Lower lobe of right lung (tissue), 2 donors: ENCODE data around the gene WDR72. TPM values are rescaled to one million over a fixed set of nuclear protein-coding genes. Genes with fewer than 3 reads are reported as not detected.

Source experiments
- ATAC-seq, 2 donors: fragments of 200-7000 bp; cut with Tn5 transposase; one replicate each; pipeline ENCODE4 v1.9.1; 2020 to 2022; ENCODE audit warnings: mild to moderate bottlenecking in 2 of 2, moderate library complexity in 2 of 2
- DNase-seq: peaks from one replicate; pipeline ENCODE4 v3.0.0-alpha.2; 2020
- H3K27ac ChIP-seq: fragments of 200-600 bp; one replicate; pipeline ENCODE4 v1.8.0; 2022
- H3K27me3 ChIP-seq: fragments of 200-600 bp; one replicate; pipeline ENCODE4 v1.8.0; 2022; ENCODE audit warnings: low read depth
- H3K36me3 ChIP-seq: fragments of 200-600 bp; one replicate; pipeline ENCODE4 v1.8.0; 2022; ENCODE audit warnings: mild to moderate bottlenecking
- H3K4me1 ChIP-seq: fragments of 200-600 bp; one replicate; pipeline ENCODE4 v1.8.0; 2022
- H3K4me3 ChIP-seq: fragments of 200-600 bp; one replicate; pipeline ENCODE4 v1.8.0; 2022; ENCODE audit warnings: mild to moderate bottlenecking
- H3K9me3 ChIP-seq: fragments of 200-600 bp; one replicate; pipeline ENCODE4 v1.8.0; 2022
- intact Hi-C: fragments of 100-400 bp; cut with DNase I; formaldehyde crosslinking; loops from one replicate; pipeline ENCODE4 v1.11.0; 2022
- total RNA-seq: library from RNA; stranded (reverse); fragmentation: NEBNext Ultra II Directional; extraction: Animal tissue kit (Norgen Biotek cat#: 25700); gene quantifications from one replicate; pipeline ENCODE4 v1.2.1, GENCODE V29; 2021
- TF ChIP-seq, protein P1 (sequence below): fragments of 200-600 bp; IDR thresholded peaks from one replicate; pipeline ENCODE4 v1.8.0; 2022; ENCODE audit warnings: antibody characterized with exemption, mild to moderate bottlenecking
- donor health status: DM: no; HTN: yes; CAD: no; lungs with severe emphysema.

WDR72 gene
- total RNA-seq, 1 donor from 2014 or later, result 1.5 TPM

DNA sequence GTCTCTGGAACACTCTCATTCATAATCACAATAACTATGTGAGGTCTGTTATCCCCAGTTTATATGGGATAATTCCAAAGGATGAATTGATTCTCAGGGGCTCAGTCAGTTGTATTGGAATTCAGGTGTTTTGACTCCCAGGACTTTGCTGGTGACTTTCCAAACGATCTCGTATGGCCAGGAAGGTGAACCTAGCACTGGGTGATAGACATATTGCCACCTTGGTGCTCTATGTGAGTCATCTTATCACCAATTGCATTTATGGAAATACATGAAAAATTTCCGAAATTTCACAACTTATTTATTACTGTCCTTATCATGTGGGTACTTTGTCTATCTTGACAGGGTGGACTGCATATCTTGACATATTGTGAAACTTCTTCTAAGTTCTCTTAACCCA is 287.3 kb downstream of the WDR72 start:
- DNase-seq (no peak), ATAC-seq (no peak)
- TF ChIP-seq, protein P1, sequence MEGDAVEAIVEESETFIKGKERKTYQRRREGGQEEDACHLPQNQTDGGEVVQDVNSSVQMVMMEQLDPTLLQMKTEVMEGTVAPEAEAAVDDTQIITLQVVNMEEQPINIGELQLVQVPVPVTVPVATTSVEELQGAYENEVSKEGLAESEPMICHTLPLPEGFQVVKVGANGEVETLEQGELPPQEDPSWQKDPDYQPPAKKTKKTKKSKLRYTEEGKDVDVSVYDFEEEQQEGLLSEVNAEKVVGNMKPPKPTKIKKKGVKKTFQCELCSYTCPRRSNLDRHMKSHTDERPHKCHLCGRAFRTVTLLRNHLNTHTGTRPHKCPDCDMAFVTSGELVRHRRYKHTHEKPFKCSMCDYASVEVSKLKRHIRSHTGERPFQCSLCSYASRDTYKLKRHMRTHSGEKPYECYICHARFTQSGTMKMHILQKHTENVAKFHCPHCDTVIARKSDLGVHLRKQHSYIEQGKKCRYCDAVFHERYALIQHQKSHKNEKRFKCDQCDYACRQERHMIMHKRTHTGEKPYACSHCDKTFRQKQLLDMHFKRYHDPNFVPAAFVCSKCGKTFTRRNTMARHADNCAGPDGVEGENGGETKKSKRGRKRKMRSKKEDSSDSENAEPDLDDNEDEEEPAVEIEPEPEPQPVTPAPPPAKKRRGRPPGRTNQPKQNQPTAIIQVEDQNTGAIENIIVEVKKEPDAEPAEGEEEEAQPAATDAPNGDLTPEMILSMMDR, result no peak
- no peaks in the 10 kb centered on the region for H3K27me3 ChIP-seq
- no peaks in the 10 kb centered on the region for H3K36me3 ChIP-seq
- H3K4me1 ChIP-seq, result no peaks in the 10 kb centered on the region
- no peak overlapping the region for H3K27ac ChIP-seq
- H3K4me3 ChIP-seq, result no peak overlapping the region
- intact Hi-C loops, result no loop called here
- H3K9me3 ChIP-seq, result no peaks in the 10 kb centered on the region

- ATAC-seq, result no peak
- Histone ChIP-seq H3K9me3 (no peaks in the 10 kb centered on the region), H3K27me3 (no peaks in the 10 kb centered on the region), H3K4me3 (no peak overlapping the region), H3K27ac (no peak overlapping the region), H3K36me3 (no peaks in the 10 kb centered on the region), H3K4me1 (no peaks in the 10 kb centered on the region)
- no peak for DNase-seq
- TF ChIP-seq, protein P1, result no peak
- intact Hi-C loops, result no loop called here
Measured at GRCh38 chr15:53470743-53471142, 288.7 kb downstream of the WDR72 start.

DNA sequence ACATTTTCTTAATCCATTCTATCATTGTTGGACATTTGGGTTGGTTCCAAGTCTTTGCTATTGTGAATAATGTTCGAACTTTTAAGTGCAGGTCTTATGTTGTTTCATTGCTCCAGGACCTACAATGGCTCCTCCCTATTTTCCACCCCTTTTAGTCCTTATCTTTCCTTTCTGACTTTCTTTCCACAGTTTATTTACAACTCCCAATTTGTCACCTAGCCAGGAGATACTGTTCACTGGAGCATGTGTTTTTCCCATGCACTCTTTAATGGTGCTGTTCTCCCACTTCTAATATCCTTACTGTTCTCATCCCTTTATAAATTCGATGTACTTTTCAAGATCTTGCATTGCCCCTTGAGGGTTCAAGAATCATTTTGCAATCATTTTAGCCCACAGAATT is 290.0 kb downstream of the WDR72 start:
- H3K36me3 ChIP-seq, result no peaks in the 10 kb centered on the region
- intact Hi-C loops, result no loop called here
- TF ChIP-seq, protein P1, result no peak
- no peaks in the 10 kb centered on the region for H3K4me1 ChIP-seq
- H3K9me3 ChIP-seq, result no peaks in the 10 kb centered on the region
- no peaks in the 10 kb centered on the region for H3K27me3 ChIP-seq
- no peak overlapping the region for H3K27ac ChIP-seq
- no peak for DNase-seq
- no peak for ATAC-seq
- no peak overlapping the region for H3K4me3 ChIP-seq

Other genes with a start within 250 kb of the WDR72 start
- 0.12 TPM for gene UNC13C, start 218.8 kb upstream of the WDR72 start, total RNA-seq